ENCODE data around the gene PTPRN2. TPM values are rescaled to one million over a fixed set of nuclear protein-coding genes. Genes with fewer than 3 reads are reported as not detected.
"Not testable (repeated sequence)": the region's sequence is repeated elsewhere in the genome, so short reads cannot be mapped to it uniquely, and the experiment has no call there.

Gene PTPRN2
- total RNA-seq, 5 donors from 2014 or later (not counting 1 experiment from before 2014, with no cell fraction given), result 0.60 to 1.7 (median 0.82) TPM

DNA sequence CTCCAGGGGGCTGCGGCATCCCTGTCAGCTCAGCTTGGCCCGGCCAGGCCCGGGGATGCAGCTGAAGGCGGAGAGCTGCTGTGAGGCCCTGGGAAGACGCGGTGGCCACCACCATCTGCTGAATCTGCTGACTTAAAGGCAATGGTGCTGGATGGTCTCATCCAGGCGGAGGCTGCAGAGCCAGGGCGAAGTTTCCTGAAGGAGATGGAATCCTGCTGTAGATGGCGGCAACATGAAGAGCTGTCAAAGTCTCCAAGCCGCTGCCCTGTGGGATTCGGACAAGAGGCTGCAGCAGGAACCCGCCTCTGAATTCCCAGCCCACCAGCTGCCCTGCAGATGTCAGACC lies 200.1 kb downstream of the PTPRN2 start:
- Mint-ChIP-seq H3K4me1 (no peaks in the 10 kb centered on the region), H3K27me3 (peaks cover under 1 to 2% of the 10 kb centered on the region in 2 donors), H3K4me3 (no peak overlapping the region), H3K27ac (no peak overlapping the region), H3K9me3 (no peaks in the 10 kb centered on the region), H3K36me3 (no peaks in the 10 kb centered on the region)
- ChIA-PET POLR2A (no interaction called here), CTCF (no interaction called here)
- no peak for DNase-seq
- Histone ChIP-seq H3K27me3 (replicated peaks in 1 of 2; ENCODE audit: control insufficient read depth in 2 of 2, extremely low read depth in 1 of 2, insufficient read depth in 2 of 2, low read length in 1 of 2) (peaks cover 0 to 30% of the 10 kb centered on the region in 2 experiments), H3K27ac (ENCODE audit: low read length) (no peak overlapping the region), H3K4me3 (ENCODE audit: control insufficient read depth in 1 of 2, extremely low read depth in 1 of 2, low read length in 1 of 2) (no peak overlapping the region), H3K36me3 (ENCODE audit: control insufficient read depth in 2 of 2, extremely low read depth in 1 of 2, insufficient read depth in 1 of 2, low read length in 1 of 2) (no peaks in the 10 kb centered on the region), H3K4me1 (ENCODE audit: control insufficient read depth in 1 of 2, extremely low read depth in 1 of 2, insufficient read depth in 2 of 2, low read length in 2 of 2) (no peaks in the 10 kb centered on the region), H3K9me3 (no peaks in the 10 kb centered on the region)
- no peak for ATAC-seq (replicated peaks in 1 of 4)
- 78% methylated on average over 12 of the region's 12 CpGs for WGBS (ENCODE audit: insufficient coverage)

DNA sequence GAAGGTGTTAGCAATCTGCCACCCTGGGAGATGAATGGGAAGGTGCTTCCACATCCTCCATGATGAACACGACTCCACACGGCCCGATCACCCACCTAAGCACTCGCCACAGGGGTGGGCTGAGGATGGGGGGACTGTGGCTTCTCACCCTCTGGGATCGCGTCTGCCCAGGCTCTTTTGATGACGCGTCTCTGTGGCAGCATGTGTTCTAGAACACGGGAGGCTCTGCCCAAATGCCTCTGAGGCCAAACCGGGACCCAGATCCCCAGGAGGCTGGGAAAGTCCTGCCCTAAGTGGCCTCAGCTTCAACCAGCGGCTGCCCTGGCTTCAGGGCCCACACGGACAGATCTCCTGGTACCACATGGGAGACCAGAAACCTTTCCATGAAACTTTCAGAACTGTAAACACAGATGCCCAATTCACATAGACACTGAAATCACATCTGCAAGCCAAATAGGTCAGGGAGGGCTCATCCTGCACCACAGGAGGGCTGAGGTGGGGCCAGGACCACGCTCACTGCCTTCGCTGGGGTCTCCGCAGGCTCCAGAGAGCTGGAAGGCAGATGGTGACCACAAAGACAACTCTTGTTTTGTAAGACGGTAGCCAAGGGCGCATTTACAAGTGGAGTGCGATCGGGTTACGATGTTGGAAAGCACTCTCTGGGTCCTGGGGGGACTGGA lies 200.6 kb downstream of the PTPRN2 start:
- Mint-ChIP-seq H3K27ac (no peak overlapping the region), H3K9me3 (no peaks in the 10 kb centered on the region), H3K4me3 (no peak overlapping the region), H3K36me3 (no peaks in the 10 kb centered on the region), H3K27me3 (peaks cover 2 to 3% of the 10 kb centered on the region in 2 donors), H3K4me1 (no peaks in the 10 kb centered on the region)
- H3K4me1 ChIP-seq (ENCODE audit: control insufficient read depth in 1 of 2, extremely low read depth in 1 of 2, insufficient read depth in 2 of 2, low read length in 2 of 2), result no peaks in the 10 kb centered on the region
- no peak for ATAC-seq (replicated peaks in 1 of 4)
- H3K27me3 ChIP-seq (replicated peaks in 1 of 2; ENCODE audit: control insufficient read depth in 2 of 2, extremely low read depth in 1 of 2, insufficient read depth in 2 of 2, low read length in 1 of 2), result peaks cover 0 to 29% of the 10 kb centered on the region in 2 experiments
- H3K36me3 ChIP-seq (ENCODE audit: control insufficient read depth in 2 of 2, extremely low read depth in 1 of 2, insufficient read depth in 1 of 2, low read length in 1 of 2), result no peaks in the 10 kb centered on the region
- 78% methylated on average over 15 of the region's 20 CpGs for WGBS (ENCODE audit: insufficient coverage)
- no peak for DNase-seq
- no peak overlapping the region for H3K4me3 ChIP-seq (ENCODE audit: control insufficient read depth in 1 of 2, extremely low read depth in 1 of 2, low read length in 1 of 2)
- no peak overlapping the region for H3K27ac ChIP-seq (ENCODE audit: low read length)
- ChIA-PET POLR2A (interaction anchor here in 1 of 2 donors (0.7 kb wide), 1 partner anchor 127 kb away, joined by 3 read pairs; no protein-coding TSS in a partner anchor), CTCF (interaction anchor here in 1 of 2 donors (0.7 kb wide), 1 partner anchor 590 kb away, joined by 8 read pairs; no protein-coding TSS in a partner anchor)
- H3K9me3 ChIP-seq, result no peaks in the 10 kb centered on the region

DNA sequence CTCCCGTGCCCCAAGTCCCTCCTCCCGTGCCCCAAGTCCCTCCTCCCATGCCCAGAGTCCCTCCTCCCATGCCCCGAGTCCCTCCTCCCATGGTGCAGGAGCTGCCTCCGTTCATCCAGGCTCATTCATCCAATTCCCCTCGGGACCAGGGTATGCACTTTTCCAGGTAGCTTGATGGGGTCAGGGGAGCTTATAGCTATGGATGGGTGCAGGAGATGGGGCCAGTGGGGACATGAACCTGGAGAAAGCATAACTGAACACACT lies 201.3 kb downstream of the PTPRN2 start:
- H3K9me3 Mint-ChIP-seq, result peaks cover 0 to under 1% (median 0%) of the 10 kb centered on the region in 3 donors
- Histone ChIP-seq H3K4me3 (ENCODE audit: control insufficient read depth in 1 of 2, extremely low read depth in 1 of 2, low read length in 1 of 2) (no peak overlapping the region), H3K27me3 (replicated peaks in 1 of 2; ENCODE audit: control insufficient read depth in 2 of 2, extremely low read depth in 1 of 2, insufficient read depth in 2 of 2, low read length in 1 of 2) (peaks cover 0 to 29% of the 10 kb centered on the region in 2 experiments), H3K27ac (ENCODE audit: low read length) (no peak overlapping the region), H3K36me3 (ENCODE audit: control insufficient read depth in 2 of 2, extremely low read depth in 1 of 2, insufficient read depth in 1 of 2, low read length in 1 of 2) (no peaks in the 10 kb centered on the region), H3K9me3 (no peaks in the 10 kb centered on the region), H3K4me1 (ENCODE audit: control insufficient read depth in 1 of 2, extremely low read depth in 1 of 2, insufficient read depth in 2 of 2, low read length in 2 of 2) (no peaks in the 10 kb centered on the region)
- DNase-seq, result no peak
- CTCF ChIA-PET, result interaction anchor here in 1 of 2 donors (0.7 kb wide), 1 partner anchor 591 kb away, joined by 8 read pairs; no protein-coding TSS in a partner anchor
- no peak overlapping the region for H3K27ac Mint-ChIP-seq
- no peak for ATAC-seq (replicated peaks in 1 of 4)
- no peaks in the 10 kb centered on the region for H3K36me3 Mint-ChIP-seq
- WGBS (ENCODE audit: insufficient coverage), result 69% methylated on average over 2 of the region's 5 CpGs
- H3K4me3 Mint-ChIP-seq, result no peak overlapping the region
- no peaks in the 10 kb centered on the region for H3K4me1 Mint-ChIP-seq
- peaks cover 3 to 7% of the 10 kb centered on the region in 2 donors for H3K27me3 Mint-ChIP-seq
- POLR2A ChIA-PET, result interaction anchor here in 1 of 2 donors (0.7 kb wide), 1 partner anchor 126 kb away, joined by 3 read pairs; no protein-coding TSS in a partner anchor

DNA sequence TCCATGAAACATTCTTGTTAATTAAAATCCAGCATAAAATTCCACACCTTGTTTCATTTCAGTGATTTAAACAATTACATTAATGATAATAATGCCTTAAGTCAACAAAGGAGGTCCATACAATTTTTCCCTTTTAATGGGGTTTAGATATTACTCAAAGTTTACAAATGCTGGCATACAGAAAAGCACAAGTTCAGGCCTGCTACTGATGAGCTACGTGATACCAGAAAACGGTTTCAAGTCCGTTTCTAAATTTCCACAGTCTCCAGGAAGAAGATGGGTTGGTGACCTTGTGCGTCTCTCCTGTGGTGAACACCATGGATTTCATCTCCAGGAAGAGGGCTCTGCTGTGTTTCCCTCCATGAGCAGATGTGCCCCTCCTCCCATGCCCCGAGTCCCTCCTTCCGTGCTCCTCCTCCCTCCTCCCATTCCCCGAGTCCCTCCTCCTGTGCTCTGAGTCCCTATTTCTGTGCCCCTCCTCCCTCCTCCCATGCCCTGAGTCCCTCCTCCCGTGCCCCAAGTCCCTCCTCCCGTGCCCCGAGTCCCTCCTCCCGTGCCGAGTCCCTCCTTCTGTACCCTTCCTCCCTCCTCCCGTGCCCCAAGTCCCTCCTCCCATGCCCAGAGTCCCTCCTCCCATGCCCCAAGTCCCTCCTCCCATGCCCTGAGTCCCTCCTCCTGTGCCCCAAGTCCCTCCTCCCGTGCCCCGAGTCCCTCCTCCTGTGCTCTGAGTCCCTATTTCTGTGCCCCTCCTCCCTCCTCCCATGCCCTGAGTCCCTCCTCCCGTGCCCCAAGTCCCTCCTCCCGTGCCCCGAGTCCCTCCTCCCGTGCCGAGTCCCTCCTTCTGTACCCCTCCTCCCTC lies 201.9 kb downstream of the PTPRN2 start:
- H3K27ac ChIP-seq (ENCODE audit: low read length); H3K4me3 ChIP-seq (ENCODE audit: control insufficient read depth in 1 of 2, extremely low read depth in 1 of 2, low read length in 1 of 2); H3K36me3 ChIP-seq (ENCODE audit: control insufficient read depth in 2 of 2, extremely low read depth in 1 of 2, insufficient read depth in 1 of 2, low read length in 1 of 2); ATAC-seq (replicated peaks in 1 of 4); H3K4me1 Mint-ChIP-seq; H3K4me3 Mint-ChIP-seq; H3K27ac Mint-ChIP-seq; DNase-seq; H3K36me3 Mint-ChIP-seq; H3K4me1 ChIP-seq (ENCODE audit: control insufficient read depth in 1 of 2, extremely low read depth in 1 of 2, insufficient read depth in 2 of 2, low read length in 2 of 2); H3K27me3 Mint-ChIP-seq; H3K9me3 Mint-ChIP-seq; H3K9me3 ChIP-seq: not testable (repeated sequence)
- CTCF ChIA-PET, result interaction anchor here in 1 of 2 donors (0.7 kb wide), 1 partner anchor 591 kb away, joined by 8 read pairs; no protein-coding TSS in a partner anchor
- 71% methylated on average over 11 of the region's 20 CpGs for WGBS (ENCODE audit: insufficient coverage)
- H3K27me3 ChIP-seq (replicated peaks in 1 of 2; ENCODE audit: control insufficient read depth in 2 of 2, extremely low read depth in 1 of 2, insufficient read depth in 2 of 2, low read length in 1 of 2), result peaks cover 0 to 29% of the 10 kb centered on the region in 2 experiments
- POLR2A ChIA-PET, result interaction anchor here in 1 of 2 donors (0.7 kb wide), 1 partner anchor 126 kb away, joined by 3 read pairs; no protein-coding TSS in a partner anchor

DNA sequence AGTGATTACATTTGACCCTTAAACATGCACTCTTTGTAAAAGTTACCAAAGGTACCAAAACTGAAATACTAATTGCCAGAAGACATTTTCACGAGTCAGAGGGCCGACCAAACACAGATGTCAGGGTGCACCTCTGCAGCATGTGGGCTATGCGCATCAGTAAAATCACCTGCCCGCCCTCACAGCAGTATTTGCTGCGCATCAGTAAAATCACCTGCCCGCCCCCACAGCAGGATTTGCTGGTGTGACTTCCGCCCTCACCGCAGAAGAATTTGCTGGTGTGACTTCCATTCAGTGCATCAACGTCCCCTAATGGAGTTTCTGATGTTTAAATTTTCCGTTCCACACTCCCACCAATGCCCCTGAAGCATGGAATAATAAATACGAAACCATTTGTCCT lies 202.9 kb downstream of the PTPRN2 start:
- Histone ChIP-seq H3K9me3 (no peaks in the 10 kb centered on the region), H3K36me3 (ENCODE audit: control insufficient read depth in 2 of 2, extremely low read depth in 1 of 2, insufficient read depth in 1 of 2, low read length in 1 of 2) (no peaks in the 10 kb centered on the region), H3K4me1 (ENCODE audit: control insufficient read depth in 1 of 2, extremely low read depth in 1 of 2, insufficient read depth in 2 of 2, low read length in 2 of 2) (no peaks in the 10 kb centered on the region), H3K4me3 (ENCODE audit: control insufficient read depth in 1 of 2, extremely low read depth in 1 of 2, low read length in 1 of 2) (no peak overlapping the region), H3K27me3 (replicated peaks in 1 of 2; ENCODE audit: control insufficient read depth in 2 of 2, extremely low read depth in 1 of 2, insufficient read depth in 2 of 2, low read length in 1 of 2) (peaks cover 0 to 29% of the 10 kb centered on the region in 2 experiments), H3K27ac (ENCODE audit: low read length) (no peak overlapping the region)
- WGBS (ENCODE audit: insufficient coverage), result 60% methylated on average over 9 of the region's 11 CpGs
- DNase-seq (no peak), ATAC-seq (replicated peaks in 1 of 4) (no peak)
- Mint-ChIP-seq H3K27me3 (peaks cover 3 to 7% of the 10 kb centered on the region in 2 donors), H3K4me1 (no peaks in the 10 kb centered on the region), H3K27ac (no peak overlapping the region), H3K4me3 (no peak overlapping the region), H3K36me3 (no peaks in the 10 kb centered on the region), H3K9me3 (peaks cover 4 to 6% (median 4%) of the 10 kb centered on the region in 3 donors)
- CTCF ChIA-PET, result no interaction called here
- POLR2A ChIA-PET, result no interaction called here

DNA sequence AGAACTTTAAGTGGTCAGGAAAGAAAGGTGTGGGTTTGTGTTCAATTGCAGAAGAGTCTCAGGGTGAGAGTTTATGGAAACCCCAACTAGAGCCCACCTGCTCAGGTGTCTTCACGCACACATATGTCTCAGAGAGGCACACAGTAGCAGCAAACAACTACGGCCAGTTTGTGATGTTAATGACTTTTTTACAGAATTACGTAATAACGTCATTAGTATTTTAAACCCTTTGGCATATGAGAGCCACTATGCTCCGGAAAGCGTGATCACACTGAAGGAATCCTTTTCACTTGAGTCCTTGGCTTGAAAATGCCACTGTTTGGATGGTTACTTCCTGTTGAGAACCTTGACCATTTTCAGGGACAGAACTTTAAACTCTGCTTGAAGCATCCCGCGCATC lies 204.0 kb downstream of the PTPRN2 start:
- ChIA-PET CTCF (no interaction called here), POLR2A (no interaction called here)
- WGBS (ENCODE audit: insufficient coverage), result 76% methylated on average over 6 of the region's 8 CpGs
- ATAC-seq (replicated peaks in 1 of 4) (no peak), DNase-seq (no peak)
- no peak overlapping the region for H3K27ac ChIP-seq (ENCODE audit: low read length)
- Mint-ChIP-seq H3K4me3 (no peak overlapping the region), H3K4me1 (no peaks in the 10 kb centered on the region), H3K27ac (no peak overlapping the region), H3K27me3 (peaks cover 3 to 7% of the 10 kb centered on the region in 2 donors), H3K36me3 (no peaks in the 10 kb centered on the region), H3K9me3 (peaks cover 4 to 8% (median 6%) of the 10 kb centered on the region in 3 donors)
- H3K9me3 ChIP-seq, result no peaks in the 10 kb centered on the region
- H3K27me3 ChIP-seq (replicated peaks in 1 of 2; ENCODE audit: control insufficient read depth in 2 of 2, extremely low read depth in 1 of 2, insufficient read depth in 2 of 2, low read length in 1 of 2), result peaks cover 0 to 26% of the 10 kb centered on the region in 2 experiments
- H3K36me3 ChIP-seq (ENCODE audit: control insufficient read depth in 2 of 2, extremely low read depth in 1 of 2, insufficient read depth in 1 of 2, low read length in 1 of 2), result no peaks in the 10 kb centered on the region
- H3K4me3 ChIP-seq (ENCODE audit: control insufficient read depth in 1 of 2, extremely low read depth in 1 of 2, low read length in 1 of 2), result no peak overlapping the region
- H3K4me1 ChIP-seq (ENCODE audit: control insufficient read depth in 1 of 2, extremely low read depth in 1 of 2, insufficient read depth in 2 of 2, low read length in 2 of 2), result no peaks in the 10 kb centered on the region
